RWPE2 (cell line): Measurements from ENCODE around the gene PSMD11.
A peak's percentile ranks its signal among the peaks of the same experiment; 100 is the strongest.

Experiments
- ATAC-seq: fragments of 200-7000 bp; cut with Tn5 transposase; 3 replicates; pipeline ENCODE4 v1.9.1; 2021; ENCODE audit warnings: low read depth
- DNase-seq: peaks from one replicate; pipeline ENCODE4 v3.0.0-alpha.2; 2020; ENCODE audit warnings: low spot score
- H3K27ac ChIP-seq: fragments of 450-650 bp; 2 replicates; pipeline ENCODE4 v1.5.1; 2017; ENCODE audit warnings: mild to moderate bottlenecking; ENCODE audit not compliant: poor library complexity, severe bottlenecking
- H3K27me3 ChIP-seq: fragments of 250-450 bp; sonication (Bioruptor Pico); 2 replicates; pipeline ENCODE4 v1.5.1; 2021; ENCODE audit warnings: mild to moderate bottlenecking, moderate library complexity; ENCODE audit not compliant: insufficient read depth, poor library complexity, severe bottlenecking
- H3K36me3 ChIP-seq: fragments of 250-450 bp; sonication (Bioruptor Pico); 2 replicates; pipeline ENCODE4 v1.5.1; 2020; ENCODE audit warnings: low read depth, mild to moderate bottlenecking, moderate library complexity
- H3K4me1 ChIP-seq: fragments of 250-450 bp; sonication (Bioruptor Pico); 2 replicates; pipeline ENCODE4 v1.5.1; 2021; ENCODE audit warnings: mild to moderate bottlenecking, moderate library complexity; ENCODE audit not compliant: insufficient read depth, poor library complexity, severe bottlenecking
- H3K4me3 ChIP-seq: fragments of 250-450 bp; sonication (Bioruptor Pico); 2 replicates; pipeline ENCODE4 v1.5.1; 2021; ENCODE audit warnings: mild to moderate bottlenecking, moderate library complexity; ENCODE audit not compliant: severe bottlenecking
- H3K9me3 ChIP-seq: fragments of 250-450 bp; sonication (Bioruptor Pico); 2 replicates; pipeline ENCODE4 v1.5.1; 2021; ENCODE audit warnings: mild to moderate bottlenecking, moderate library complexity; ENCODE audit not compliant: severe bottlenecking
- TF ChIP-seq, protein P1 (sequence below): fragments of 450-650 bp; IDR thresholded peaks from one replicate; pipeline ENCODE4 v1.5.1; 2017; ENCODE audit warnings: mild to moderate bottlenecking, moderate library complexity; ENCODE audit not compliant: poor library complexity, severe bottlenecking

PSMD11 gene

GRCh38 chr17:32485261-32486110 lies 41.2 kb downstream of the PSMD11 start:
- ATAC-seq (no peak), DNase-seq (no peak)
- H3K4me3 ChIP-seq = no peak overlapping the region
- H3K4me1 ChIP-seq = no peaks in the 10 kb centered on the region
- peak overlapping the region; percentile 66 for H3K27ac ChIP-seq
- TF ChIP-seq, protein P1, sequence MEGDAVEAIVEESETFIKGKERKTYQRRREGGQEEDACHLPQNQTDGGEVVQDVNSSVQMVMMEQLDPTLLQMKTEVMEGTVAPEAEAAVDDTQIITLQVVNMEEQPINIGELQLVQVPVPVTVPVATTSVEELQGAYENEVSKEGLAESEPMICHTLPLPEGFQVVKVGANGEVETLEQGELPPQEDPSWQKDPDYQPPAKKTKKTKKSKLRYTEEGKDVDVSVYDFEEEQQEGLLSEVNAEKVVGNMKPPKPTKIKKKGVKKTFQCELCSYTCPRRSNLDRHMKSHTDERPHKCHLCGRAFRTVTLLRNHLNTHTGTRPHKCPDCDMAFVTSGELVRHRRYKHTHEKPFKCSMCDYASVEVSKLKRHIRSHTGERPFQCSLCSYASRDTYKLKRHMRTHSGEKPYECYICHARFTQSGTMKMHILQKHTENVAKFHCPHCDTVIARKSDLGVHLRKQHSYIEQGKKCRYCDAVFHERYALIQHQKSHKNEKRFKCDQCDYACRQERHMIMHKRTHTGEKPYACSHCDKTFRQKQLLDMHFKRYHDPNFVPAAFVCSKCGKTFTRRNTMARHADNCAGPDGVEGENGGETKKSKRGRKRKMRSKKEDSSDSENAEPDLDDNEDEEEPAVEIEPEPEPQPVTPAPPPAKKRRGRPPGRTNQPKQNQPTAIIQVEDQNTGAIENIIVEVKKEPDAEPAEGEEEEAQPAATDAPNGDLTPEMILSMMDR = no peak
- H3K36me3 ChIP-seq = peaks cover 14% of the 10 kb centered on the region
- H3K27me3 ChIP-seq = no peaks in the 10 kb centered on the region
- H3K9me3 ChIP-seq = no peaks in the 10 kb centered on the region

DNA sequence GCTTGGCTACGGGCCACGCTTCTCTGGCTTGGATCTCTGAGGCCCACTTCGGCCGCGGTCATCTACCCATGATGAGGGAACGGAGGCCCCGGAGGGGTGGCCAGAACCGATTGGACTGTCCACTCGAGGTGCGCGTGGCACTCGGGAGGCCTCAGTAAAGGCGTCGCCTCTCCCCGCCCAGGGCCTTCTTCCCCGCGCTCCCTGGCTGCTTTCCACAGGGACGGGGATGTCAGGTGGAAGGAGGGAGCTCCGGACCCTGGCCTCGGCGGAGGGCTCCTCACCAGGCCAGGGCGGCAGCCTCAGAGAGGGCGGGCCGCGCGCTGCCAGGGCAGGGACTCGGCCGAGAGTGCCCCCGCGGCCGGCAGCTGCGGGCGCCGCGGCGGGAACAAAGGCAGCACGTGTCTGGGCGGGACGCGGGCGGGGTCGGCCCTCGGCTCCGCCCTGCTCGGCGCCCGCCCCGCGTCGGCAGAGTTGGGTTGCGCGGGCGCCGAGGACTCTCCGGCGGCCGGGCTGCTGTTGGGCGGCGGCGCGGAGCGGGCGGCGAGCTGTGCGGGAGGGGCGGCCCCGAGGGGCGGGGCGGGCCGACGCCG lies 41.9 kb downstream of the PSMD11 start:
- H3K36me3 ChIP-seq = peaks cover 13% of the 10 kb centered on the region
- no peaks in the 10 kb centered on the region for H3K4me1 ChIP-seq
- H3K27ac ChIP-seq = peak overlapping the region; percentile 66
- H3K27me3 ChIP-seq = no peaks in the 10 kb centered on the region
- TF ChIP-seq, protein P1 = no peak
- peak overlapping the region; percentile 100 for H3K4me3 ChIP-seq
- no peak for DNase-seq
- peak; percentile 74 for ATAC-seq
- no peaks in the 10 kb centered on the region for H3K9me3 ChIP-seq

DNA sequence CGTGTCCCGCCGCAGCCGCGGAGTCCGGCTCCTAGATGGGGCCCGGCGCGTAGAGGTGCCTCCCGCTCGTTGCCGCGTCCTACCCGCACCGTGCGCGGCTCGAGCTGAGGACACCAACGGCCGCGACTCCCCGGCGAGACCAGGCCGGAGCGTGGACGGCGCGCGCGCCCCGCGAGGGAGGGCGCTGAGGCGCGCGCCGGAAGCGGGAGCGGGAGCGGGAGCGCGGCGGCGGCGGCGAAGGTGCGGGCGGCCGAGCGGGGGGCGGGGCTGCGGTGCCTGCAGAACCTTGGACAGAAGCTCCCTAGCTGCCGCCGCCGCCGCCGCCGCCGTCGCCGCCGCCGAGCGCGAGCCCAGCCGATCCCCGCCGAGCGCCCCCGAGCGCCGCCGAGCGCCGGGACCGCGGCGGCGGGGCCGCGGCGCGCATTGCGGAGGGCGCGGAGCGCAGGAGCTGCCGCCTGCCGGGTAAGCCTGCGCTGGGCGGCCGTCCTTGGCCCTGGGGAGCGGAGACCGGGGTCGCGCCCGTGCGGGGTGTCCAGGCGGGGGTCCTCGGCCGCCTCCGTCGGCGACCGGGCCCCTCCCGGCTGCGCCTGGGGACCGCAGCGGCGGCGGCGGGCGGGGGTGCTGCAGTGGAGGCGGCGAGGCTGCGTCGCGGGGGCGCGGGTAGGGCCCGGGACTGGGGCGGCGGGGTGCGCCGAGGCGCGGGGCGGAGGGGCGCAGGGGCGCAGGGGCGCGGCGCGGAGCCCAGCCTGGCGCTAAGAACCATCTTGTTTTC lies 42.6 kb downstream of the PSMD11 start, which contains the start of gene CDK5R1:
TSS of gene CDK5R1 (plus strand) at position 293 of the 772 bp plus-strand sequence. CDS start 628 bp downstream, outside the sequence.
- ATAC-seq (peak; percentile 43), DNase-seq (no peak)
- TF ChIP-seq, protein P1 = peak; percentile 14
- no peaks in the 10 kb centered on the region for H3K27me3 ChIP-seq
- H3K4me1 ChIP-seq = no peaks in the 10 kb centered on the region
- H3K36me3 ChIP-seq = peaks cover 13% of the 10 kb centered on the region
- H3K9me3 ChIP-seq = no peaks in the 10 kb centered on the region
- H3K4me3 ChIP-seq = peak within 1 kb of the TSS; percentile 100
- peak within 1 kb of the TSS; percentile 66 for H3K27ac ChIP-seq

DNA sequence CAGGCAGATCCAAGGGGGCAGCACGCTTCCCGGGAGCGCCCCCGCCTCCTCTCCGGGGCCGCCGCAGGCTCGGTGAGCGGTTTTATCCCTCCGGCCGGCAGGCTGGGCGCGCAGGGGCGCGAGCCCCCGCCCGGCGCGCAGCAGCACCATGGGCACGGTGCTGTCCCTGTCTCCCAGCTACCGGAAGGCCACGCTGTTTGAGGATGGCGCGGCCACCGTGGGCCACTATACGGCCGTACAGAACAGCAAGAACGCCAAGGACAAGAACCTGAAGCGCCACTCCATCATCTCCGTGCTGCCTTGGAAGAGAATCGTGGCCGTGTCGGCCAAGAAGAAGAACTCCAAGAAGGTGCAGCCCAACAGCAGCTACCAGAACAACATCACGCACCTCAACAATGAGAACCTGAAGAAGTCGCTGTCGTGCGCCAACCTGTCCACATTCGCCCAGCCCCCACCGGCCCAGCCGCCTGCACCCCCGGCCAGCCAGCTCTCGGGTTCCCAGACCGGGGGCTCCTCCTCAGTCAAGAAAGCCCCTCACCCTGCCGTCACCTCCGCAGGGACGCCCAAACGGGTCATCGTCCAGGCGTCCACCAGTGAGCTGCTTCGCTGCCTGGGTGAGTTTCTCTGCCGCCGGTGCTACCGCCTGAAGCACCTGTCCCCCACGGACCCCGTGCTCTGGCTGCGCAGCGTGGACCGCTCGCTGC lies 43.3 kb downstream of the PSMD11 start:
- ATAC-seq (no peak), DNase-seq (no peak)
- no peaks in the 10 kb centered on the region for H3K4me1 ChIP-seq
- H3K27ac ChIP-seq = peak overlapping the region; percentile 66
- TF ChIP-seq, protein P1 = no peak
- H3K4me3 ChIP-seq = peak overlapping the region; percentile 100
- no peaks in the 10 kb centered on the region for H3K9me3 ChIP-seq
- H3K27me3 ChIP-seq = no peaks in the 10 kb centered on the region
- peaks cover 13% of the 10 kb centered on the region for H3K36me3 ChIP-seq
